Kidney (tissue), 14 donors: ENCODE data around the gene PDGFRB. TPM values are rescaled to one million over a fixed set of nuclear protein-coding genes. Genes with fewer than 3 reads are reported as not detected.

ENCODE experiments used
- DNase-seq, 5 donors: peaks; one replicate each; pipeline ENCODE4 v3.0.0-alpha.2; 2013 to 2020
- FAIRE-seq: peaks from 2 replicates; lab custom pipeline; 2012; peaks lifted over from hg19 to GRCh38; lab: Jason Lieb, UNC
- H3K27ac ChIP-seq, 2 donors: one replicate each; pipeline ENCODE4 v1.7.0; 2013; ENCODE audit warnings: low read depth in 2 of 2, low read length in 2 of 2, inconsistent platforms in 1 of 2
- H3K27me3 ChIP-seq: one replicate; pipeline ENCODE4 v1.7.1; 2013; ENCODE audit warnings: low read length, inconsistent platforms; ENCODE audit not compliant: control insufficient read depth, insufficient read depth
- H3K36me3 ChIP-seq, 3 donors: one replicate each; pipeline versions ENCODE4 v1.7.0 to v1.7.1; 2013; ENCODE audit warnings: low read length in 3 of 3, control low read depth in 1 of 3, inconsistent platforms in 1 of 3; ENCODE audit not compliant: insufficient read depth in 3 of 3, control insufficient read depth in 2 of 3
- H3K4me1 ChIP-seq, 3 donors: one replicate each; pipeline versions ENCODE4 v1.7.0 to v1.7.1; 2013; ENCODE audit warnings: low read length in 3 of 3, inconsistent platforms in 1 of 3, low read depth in 1 of 3; ENCODE audit not compliant: control insufficient read depth in 2 of 3, insufficient read depth in 2 of 3
- H3K4me3 ChIP-seq, 3 donors: one replicate each; pipeline versions ENCODE4 v1.7.0 to v1.8.1; 2013; ENCODE audit warnings: low read length in 3 of 3, control low read depth in 1 of 3, inconsistent platforms in 1 of 3
- H3K9ac ChIP-seq, 3 donors: one replicate each; pipeline versions ENCODE4 v1.7.0 to v1.7.1; 2013; ENCODE audit warnings: low read length in 3 of 3, control low read depth in 1 of 3, inconsistent platforms in 1 of 3
- H3K9me3 ChIP-seq, 3 donors: one replicate each; pipeline versions ENCODE4 v1.7.0 to v1.7.1; 2013; ENCODE audit warnings: low read length in 3 of 3, control low read depth in 1 of 3, inconsistent platforms in 1 of 3; ENCODE audit not compliant: control insufficient read depth in 2 of 3, insufficient read depth in 1 of 3
- CTCF ChIP-seq: IDR thresholded peaks from 3 replicates; pipeline ENCODE4 v1.5.1; 2012; ENCODE audit warnings: mild to moderate bottlenecking, moderate library complexity, borderline replicate concordance; ENCODE audit not compliant: insufficient read depth; ENCODE audit errors: extremely low read depth
- intact Hi-C: fragments of 100-400 bp; cut with DNase I; formaldehyde crosslinking; loops from one replicate; pipeline ENCODE4 v1.11.1; 2022
- polyA plus RNA-seq: library from polyadenylated mRNA; stranded (reverse); fragments of 350-450 nt; fragmentation: Illumina TruSeq; extraction: RNeasy Lipid Tissue Mini Kit (QIAGEN cat#74804); gene quantifications from one replicate; pipeline ENCODE4 v1.2.3, GENCODE V29; 2014; ENCODE audit warnings: low read depth, low replicate concordance; ENCODE audit not compliant: insufficient read depth
- total RNA-seq: library from RNA; stranded (reverse); fragmentation: NEBNext Ultra II Directional; extraction: Animal tissue kit (Norgen Biotek cat#: 25700); gene quantifications from one replicate; pipeline ENCODE4 v1.2.1, GENCODE V29; 2021
- donor health status: control.
- donor health status: control.
- donor health status: control.
- donor health status: control.
- donor health status: control.
- donor health status: DM: yes; HTN: yes; CAD: no.
- donor health status: Normal renal cell carcinoma (clear cell type).

Gene PDGFRB
- total and polyA plus RNA-seq, 2 donors from 2014 or later: 50.4 to 104 TPM

- Histone ChIP-seq H3K27me3 (no peaks in the 10 kb centered on the region), H3K4me3 (no peak overlapping the region), H3K9ac (no peak overlapping the region), H3K9me3 (no peaks in the 10 kb centered on the region), H3K36me3 (no peaks in the 10 kb centered on the region), H3K4me1 (peaks cover 4 to 25% (median 6%) of the 10 kb centered on the region in 3 donors), H3K27ac (no peak overlapping the region)
- DNase-seq (no peak), FAIRE-seq (no peak)
- no peak for TF ChIP-seq CTCF
- intact Hi-C loops: no loop called here
Observed at GRCh38 chr5:150177721-150178120, 22.1 kb upstream of the PDGFRB start.

- Histone ChIP-seq H3K9ac (no peak overlapping the region), H3K36me3 (no peaks in the 10 kb centered on the region), H3K27me3 (no peaks in the 10 kb centered on the region), H3K4me1 (peaks cover 4 to 25% (median 6%) of the 10 kb centered on the region in 3 donors), H3K4me3 (no peak overlapping the region), H3K9me3 (no peaks in the 10 kb centered on the region), H3K27ac (no peak overlapping the region)
- no peak for DNase-seq
- no peak for TF ChIP-seq CTCF
- intact Hi-C loops: no loop called here
- no peak for FAIRE-seq
Observed at GRCh38 chr5:150176745-150177477, 21.3 kb upstream of the PDGFRB start.

GRCh38 chr5:150175536-150175935, 19.9 kb upstream of the PDGFRB start:
- no peak for DNase-seq
- peak; percentile 14 for TF ChIP-seq CTCF
- Histone ChIP-seq H3K36me3 (no peaks in the 10 kb centered on the region), H3K9ac (no peak overlapping the region), H3K4me3 (no peak overlapping the region), H3K27ac (no peak overlapping the region), H3K9me3 (no peaks in the 10 kb centered on the region), H3K27me3 (no peaks in the 10 kb centered on the region), H3K4me1 (peaks cover 4 to 22% (median 6%) of the 10 kb centered on the region in 3 donors)
- intact Hi-C loops: no loop called here
- no peak for FAIRE-seq
